T-helper 1 cell treated with Interleukin-12 subunit alpha and Interleukin-12 subunit beta and Interleukin-4 antibody, amounts not matched to agents 30 μg/mL and 1 μg/mL, for 36 hours (primary cell): Measurements from ENCODE around the gene MFNG.

ENCODE experiments used
- H3K27ac Mint-ChIP-seq: one replicate; pipeline ENCODE4 v1.8.0; 2021; ENCODE audit warnings: mild to moderate bottlenecking, mixed read lengths
- H3K27me3 Mint-ChIP-seq: one replicate; pipeline ENCODE4 v1.8.0; 2021; ENCODE audit warnings: low read depth, mixed read lengths
- H3K36me3 Mint-ChIP-seq: one replicate; pipeline ENCODE4 v1.8.0; 2021; ENCODE audit warnings: low read depth, mixed read lengths
- H3K4me1 Mint-ChIP-seq: one replicate; pipeline ENCODE4 v1.8.0; 2021; ENCODE audit warnings: low read depth, mixed read lengths
- H3K4me3 Mint-ChIP-seq: one replicate; pipeline ENCODE4 v1.8.0; 2021; ENCODE audit warnings: mild to moderate bottlenecking, moderate library complexity, mixed read lengths
- H3K9me3 Mint-ChIP-seq: one replicate; pipeline ENCODE4 v1.8.0; 2021; ENCODE audit warnings: mixed read lengths

MFNG gene

GRCh38 chr22:37462436-37462835 is 23.7 kb downstream of the MFNG start:
- Mint-ChIP-seq H3K36me3 (peaks cover 29% of the 10 kb centered on the region), H3K27ac (no peak overlapping the region), H3K9me3 (no peaks in the 10 kb centered on the region), H3K4me3 (no peak overlapping the region), H3K4me1 (peaks cover 11% of the 10 kb centered on the region), H3K27me3 (no peaks in the 10 kb centered on the region)

- Mint-ChIP-seq H3K36me3 (peaks cover 29% of the 10 kb centered on the region), H3K4me3 (no peak overlapping the region), H3K27me3 (no peaks in the 10 kb centered on the region), H3K4me1 (peaks cover 12% of the 10 kb centered on the region), H3K9me3 (no peaks in the 10 kb centered on the region), H3K27ac (no peak overlapping the region)
Measured at GRCh38 chr22:37461961-37462360, 24.2 kb downstream of the MFNG start.

- no peaks in the 10 kb centered on the region for H3K9me3 Mint-ChIP-seq
- no peak overlapping the region for H3K27ac Mint-ChIP-seq
- no peak overlapping the region for H3K4me3 Mint-ChIP-seq
- H3K4me1 Mint-ChIP-seq, result peaks cover 10% of the 10 kb centered on the region
- no peaks in the 10 kb centered on the region for H3K27me3 Mint-ChIP-seq
- H3K36me3 Mint-ChIP-seq, result peaks cover 25% of the 10 kb centered on the region
Measured at GRCh38 chr22:37460684-37461083, 25.5 kb downstream of the MFNG start.

GRCh38 chr22:37459206-37459605 is 27.0 kb downstream of the MFNG start:
- no peak overlapping the region for H3K27ac Mint-ChIP-seq
- H3K4me3 Mint-ChIP-seq, result no peak overlapping the region
- no peaks in the 10 kb centered on the region for H3K9me3 Mint-ChIP-seq
- peaks cover 16% of the 10 kb centered on the region for H3K36me3 Mint-ChIP-seq
- H3K27me3 Mint-ChIP-seq, result peaks cover 3% of the 10 kb centered on the region
- peaks cover 8% of the 10 kb centered on the region for H3K4me1 Mint-ChIP-seq

GRCh38 chr22:37457093-37457893 is 28.9 kb downstream of the MFNG start:
- Mint-ChIP-seq H3K27me3 (peaks cover 3% of the 10 kb centered on the region), H3K9me3 (no peaks in the 10 kb centered on the region), H3K36me3 (peaks cover 12% of the 10 kb centered on the region), H3K4me1 (peaks cover 8% of the 10 kb centered on the region), H3K27ac (no peak overlapping the region), H3K4me3 (no peak overlapping the region)

GRCh38 chr22:37456346-37456745 is 29.8 kb downstream of the MFNG start:
- Mint-ChIP-seq H3K27ac (no peak overlapping the region), H3K4me1 (peaks cover 3% of the 10 kb centered on the region), H3K9me3 (no peaks in the 10 kb centered on the region), H3K4me3 (no peak overlapping the region), H3K36me3 (peaks cover 8% of the 10 kb centered on the region), H3K27me3 (peaks cover 3% of the 10 kb centered on the region)

- Mint-ChIP-seq H3K27me3 (peaks cover 3% of the 10 kb centered on the region), H3K36me3 (peaks cover 8% of the 10 kb centered on the region), H3K4me3 (no peak overlapping the region), H3K9me3 (no peaks in the 10 kb centered on the region), H3K27ac (no peak overlapping the region), H3K4me1 (peaks cover 3% of the 10 kb centered on the region)
Measured at GRCh38 chr22:37455896-37456295, 30.3 kb downstream of the MFNG start.

- Mint-ChIP-seq H3K4me3 (no peak overlapping the region), H3K36me3 (peaks cover 5% of the 10 kb centered on the region), H3K9me3 (no peaks in the 10 kb centered on the region), H3K27ac (no peak overlapping the region), H3K4me1 (peaks cover 3% of the 10 kb centered on the region), H3K27me3 (peaks cover 3% of the 10 kb centered on the region)
Measured at GRCh38 chr22:37454857-37455686, 31.1 kb downstream of the MFNG start.

- Mint-ChIP-seq H3K4me1 (peaks cover 3% of the 10 kb centered on the region), H3K27me3 (peaks cover 3% of the 10 kb centered on the region), H3K9me3 (no peaks in the 10 kb centered on the region), H3K27ac (no peak overlapping the region), H3K36me3 (peaks cover under 1% of the 10 kb centered on the region), H3K4me3 (no peak overlapping the region)
Measured at GRCh38 chr22:37453696-37454095, 32.5 kb downstream of the MFNG start.

GRCh38 chr22:37451218-37451617 is 35.0 kb downstream of the MFNG start:
- no peaks in the 10 kb centered on the region for H3K9me3 Mint-ChIP-seq
- H3K4me3 Mint-ChIP-seq, result no peak overlapping the region
- H3K36me3 Mint-ChIP-seq, result no peaks in the 10 kb centered on the region
- no peaks in the 10 kb centered on the region for H3K4me1 Mint-ChIP-seq
- no peak overlapping the region for H3K27ac Mint-ChIP-seq
- peaks cover 3% of the 10 kb centered on the region for H3K27me3 Mint-ChIP-seq

GRCh38 chr22:37449331-37450001 is 36.7 kb downstream of the MFNG start:
- Mint-ChIP-seq H3K36me3 (no peaks in the 10 kb centered on the region), H3K27me3 (no peaks in the 10 kb centered on the region), H3K27ac (no peak overlapping the region)

GRCh38 chr22:37448516-37449127 is 37.6 kb downstream of the MFNG start:
- Mint-ChIP-seq H3K27ac (no peak overlapping the region), H3K36me3 (no peaks in the 10 kb centered on the region), H3K4me3 (no peak overlapping the region), H3K4me1 (no peaks in the 10 kb centered on the region), H3K9me3 (no peaks in the 10 kb centered on the region), H3K27me3 (no peaks in the 10 kb centered on the region)

More at GRCh38 chr22:37449331-37450001, 36.7 kb downstream of the MFNG start:
- Mint-ChIP-seq H3K4me1 (no peaks in the 10 kb centered on the region), H3K4me3 (no peak overlapping the region), H3K9me3 (no peaks in the 10 kb centered on the region)

GRCh38 chr22:37445501-37445900 is 40.7 kb downstream of the MFNG start:
- Mint-ChIP-seq H3K27me3 (peaks cover 6% of the 10 kb centered on the region), H3K36me3 (no peaks in the 10 kb centered on the region), H3K4me3 (no peak overlapping the region)

GRCh38 chr22:37443977-37444376 is 42.2 kb downstream of the MFNG start:
- Mint-ChIP-seq H3K27ac (no peak overlapping the region), H3K9me3 (no peaks in the 10 kb centered on the region), H3K4me1 (peaks cover 5% of the 10 kb centered on the region), H3K36me3 (no peaks in the 10 kb centered on the region), H3K4me3 (no peak overlapping the region), H3K27me3 (peaks cover 11% of the 10 kb centered on the region)

More at GRCh38 chr22:37445501-37445900, 40.7 kb downstream of the MFNG start:
- no peaks in the 10 kb centered on the region for H3K9me3 Mint-ChIP-seq
- H3K27ac Mint-ChIP-seq, result no peak overlapping the region
- peaks cover 5% of the 10 kb centered on the region for H3K4me1 Mint-ChIP-seq
